ENCODE measurements around the gene FBXW5. TPM values are rescaled to one million over a fixed set of nuclear protein-coding genes. Genes with fewer than 3 reads are reported as not detected.

The FBXW5 gene
- total RNA-seq, 1 experiment from 2014 or later = 62.2 TPM

GRCh38 chr9:136958473-136958872 is 13.9 kb upstream of the FBXW5 start:
- no peak overlapping the region for H3K27ac ChIP-seq (ENCODE audit: insufficient read length, low read depth, low read length)
- H3K4ac ChIP-seq (ENCODE audit: low read depth, low read length) = no peak overlapping the region
- H3K9me3 ChIP-seq (ENCODE audit: control insufficient read depth, low read depth, low read length) = no peaks in the 10 kb centered on the region
- H3K4me1 ChIP-seq (ENCODE audit: insufficient read depth, low read length) = no peaks in the 10 kb centered on the region
- H4K5ac ChIP-seq (ENCODE audit: insufficient read length, low read depth, low read length) = no peak overlapping the region
- H3K14ac ChIP-seq (ENCODE audit: insufficient read depth, low read length) = no peak overlapping the region
- Mint-ChIP-seq H3K9me3 (peaks cover 6% of the 10 kb centered on the region in 2 experiments; a peak in 4 of 5 replicates), H3K27ac (no peak overlapping the region), H3K27me3 (ENCODE audit: low read depth) (peaks cover 8% of the 10 kb centered on the region), H3K36me3 (ENCODE audit: insufficient read depth in 1 of 3, low read depth in 3 of 3) (no peaks in the 10 kb centered on the region; a peak in 1 of 7 replicates), H3K4me1 (0 out of 4 replicates have a peak, but pooled peaks cover 0 to 2% of the 10 kb centered on the region in 2 experiments), H3K4me3 (no peak overlapping the region)
- DNase-seq = no peak
- no peak overlapping the region for H2BK120ac ChIP-seq (ENCODE audit: low read depth, low read length, poor library complexity, severe bottlenecking)
- H3K23me2 ChIP-seq (ENCODE audit: insufficient read length, low read depth, low read length, poor library complexity, severe bottlenecking) = no peaks in the 10 kb centered on the region
- TF ChIP-seq, protein P1, sequence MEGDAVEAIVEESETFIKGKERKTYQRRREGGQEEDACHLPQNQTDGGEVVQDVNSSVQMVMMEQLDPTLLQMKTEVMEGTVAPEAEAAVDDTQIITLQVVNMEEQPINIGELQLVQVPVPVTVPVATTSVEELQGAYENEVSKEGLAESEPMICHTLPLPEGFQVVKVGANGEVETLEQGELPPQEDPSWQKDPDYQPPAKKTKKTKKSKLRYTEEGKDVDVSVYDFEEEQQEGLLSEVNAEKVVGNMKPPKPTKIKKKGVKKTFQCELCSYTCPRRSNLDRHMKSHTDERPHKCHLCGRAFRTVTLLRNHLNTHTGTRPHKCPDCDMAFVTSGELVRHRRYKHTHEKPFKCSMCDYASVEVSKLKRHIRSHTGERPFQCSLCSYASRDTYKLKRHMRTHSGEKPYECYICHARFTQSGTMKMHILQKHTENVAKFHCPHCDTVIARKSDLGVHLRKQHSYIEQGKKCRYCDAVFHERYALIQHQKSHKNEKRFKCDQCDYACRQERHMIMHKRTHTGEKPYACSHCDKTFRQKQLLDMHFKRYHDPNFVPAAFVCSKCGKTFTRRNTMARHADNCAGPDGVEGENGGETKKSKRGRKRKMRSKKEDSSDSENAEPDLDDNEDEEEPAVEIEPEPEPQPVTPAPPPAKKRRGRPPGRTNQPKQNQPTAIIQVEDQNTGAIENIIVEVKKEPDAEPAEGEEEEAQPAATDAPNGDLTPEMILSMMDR (conservative IDR thresholded peaks at IDR 0.05) = no peak
- H3K18ac ChIP-seq (ENCODE audit: insufficient read length, low read depth, low read length) = no peak overlapping the region
- H2BK5ac ChIP-seq (ENCODE audit: insufficient read length, low read length) = no peak overlapping the region
- peaks cover 2% of the 10 kb centered on the region for H4K20me1 ChIP-seq (ENCODE audit: control insufficient read depth, insufficient read depth, insufficient read length)
- H4K91ac ChIP-seq (ENCODE audit: insufficient read length, low read depth, low read length) = no peak overlapping the region
- no CpG with 5 or more reads among the region's 7 CpGs for WGBS (ENCODE audit: extremely low coverage, insufficient read length, low lambda C conversion rate)
- H3K79me1 ChIP-seq (ENCODE audit: insufficient read depth, low read depth, low read length, poor library complexity, severe bottlenecking) = no peaks in the 10 kb centered on the region
- H4K8ac ChIP-seq (replicated peaks; ENCODE audit: insufficient read length, low read depth, low read length) = no peak overlapping the region
- H3T11ph ChIP-seq (ENCODE audit: low read length) = no peak overlapping the region
- no peak overlapping the region for H2BK20ac ChIP-seq (ENCODE audit: low read depth, low read length, poor library complexity, severe bottlenecking)
- no peaks in the 10 kb centered on the region for H3K79me2 ChIP-seq (ENCODE audit: insufficient read depth, low read length)
- H3K27me3 ChIP-seq (ENCODE audit: insufficient read depth, low read length) = no peaks in the 10 kb centered on the region
- H2AFZ ChIP-seq (ENCODE audit: low read length) = no peak overlapping the region
- no peak overlapping the region for H2BK15ac ChIP-seq (ENCODE audit: low read depth, low read length)
- no peak overlapping the region for H2BK12ac ChIP-seq (ENCODE audit: insufficient read length, low read depth, low read length)
- no peak overlapping the region for H3K56ac ChIP-seq (ENCODE audit: insufficient read length, low read depth, low read length)
- H3K4me2 ChIP-seq (ENCODE audit: insufficient read depth, insufficient read length, low read length) = no peak overlapping the region
- H3K9ac ChIP-seq (ENCODE audit: extremely low read depth, insufficient read length, low read length) = no peak overlapping the region
- H2AK5ac ChIP-seq (ENCODE audit: insufficient read length, low read length) = no peak overlapping the region
- no peak overlapping the region for H3K23ac ChIP-seq (ENCODE audit: insufficient read length, low read depth, low read length)
